SK-N-SH (cell line): ENCODE data around the gene RFK. TPM values are rescaled to one million over a fixed set of nuclear protein-coding genes. Genes with fewer than 3 reads are reported as not detected.

Experiments
- CTCF ChIA-PET: fragments of 300-600, 350-600 bp; formaldehyde crosslinking; extraction: SDS; loops from one replicate; lab custom pipeline; 2021; lab: Yijun Ruan, JAX
- POLR2A ChIA-PET: fragments of 350-600 bp; sonication (Branson Sonifier 250); formaldehyde crosslinking; extraction: SDS; loops from one replicate; lab custom pipeline; 2020; ENCODE audit warnings: antibody characterized with exemption, inconsistent platforms; lab: Yijun Ruan, JAX
- DNase-seq: peaks from one replicate; pipeline ENCODE4 v3.0.0; 2012
- H2AFZ ChIP-seq: fragments of 200-600 bp; sonication (generic); 2 replicates; pipeline ENCODE4 v1.8.1; 2016; ENCODE audit warnings: antibody characterized with exemption, mild to moderate bottlenecking, low read depth
- H3F3A ChIP-seq: fragments of 200-600 bp; sonication (generic); replicated peaks from 2 replicates; pipeline ENCODE3; 2016; ENCODE audit warnings: antibody characterized with exemption, mild to moderate bottlenecking; ENCODE audit not compliant: insufficient read depth
- H3K27ac ChIP-seq, 2 experiments: fragments of 200-500 bp in 1 of 2; fragments of 200-600 bp in 1 of 2; sonication (Bioruptor generic) in 1 of 2; sonication (generic), shearing (Covaris generic) in 1 of 2; 2 replicates each; pipeline versions ENCODE4 v1.5.1 to v1.6.1; 2014 to 2016; ENCODE audit warnings: low read depth in 2 of 2, inconsistent platforms in 1 of 2, low read length in 1 of 2, mild to moderate bottlenecking in 1 of 2, mixed read lengths in 1 of 2
- H3K27me3 ChIP-seq: fragments of 200-600 bp; sonication (generic), shearing (Covaris generic); 2 replicates; pipeline ENCODE4 v1.6.1; 2016; ENCODE audit warnings: mixed run types; ENCODE audit not compliant: insufficient read depth
- H3K36me3 ChIP-seq, 2 experiments: fragments of 200-500 bp in 1 of 2; fragments of 200-600 bp in 1 of 2; sonication (Bioruptor generic) in 1 of 2; sonication (generic) in 1 of 2; replicated peaks in 1 of 2; 2 replicates each; pipeline versions ENCODE3 to v1.5.1; 2014 to 2016; ENCODE audit warnings: low read length in 1 of 2, mild to moderate bottlenecking in 1 of 2; ENCODE audit not compliant: insufficient read depth in 2 of 2, control insufficient read depth in 1 of 2
- H3K4me1 ChIP-seq, 2 experiments: fragments of 200-500 bp in 1 of 2; fragments of 200-600 bp in 1 of 2; sonication (Bioruptor generic) in 1 of 2; sonication (generic), shearing (Covaris generic) in 1 of 2; 2 replicates each; pipeline versions ENCODE4 v1.5.1 to v1.6.1; 2014 to 2016; ENCODE audit warnings: low read depth in 1 of 2, low read length in 1 of 2, mixed run types in 1 of 2; ENCODE audit not compliant: insufficient read depth in 2 of 2, control insufficient read depth in 1 of 2
- H3K4me2 ChIP-seq: fragments of 200-600 bp; sonication (generic), shearing (Covaris generic); 2 replicates; pipeline ENCODE4 v1.6.1; 2017; ENCODE audit warnings: mixed run types
- H3K4me3 ChIP-seq, 2 experiments: fragments of 200-500 bp in 1 of 2; fragments of 200-600 bp in 1 of 2; sonication (Bioruptor generic) in 1 of 2; sonication (generic), shearing (Covaris generic) in 1 of 2; 2 replicates each; pipeline versions ENCODE4 v1.5.1 to v1.8.1; 2014 to 2016; ENCODE audit warnings: low read depth in 2 of 2, inconsistent platforms in 1 of 2, low read length in 1 of 2, mild to moderate bottlenecking in 1 of 2, mixed read lengths in 1 of 2, moderate library complexity in 1 of 2
- H3K79me2 ChIP-seq: fragments of 200-600 bp; sonication (generic); 2 replicates; pipeline ENCODE4 v1.8.1; 2017; ENCODE audit warnings: mild to moderate bottlenecking; ENCODE audit not compliant: insufficient read depth
- H3K9ac ChIP-seq: fragments of 200-600 bp; sonication (generic); 2 replicates; pipeline ENCODE4 v1.6.1; 2017; ENCODE audit warnings: mixed run types
- H3K9me2 ChIP-seq: fragments of 200-600 bp; sonication (generic); 2 replicates; pipeline ENCODE4 v1.6.1; 2017; ENCODE audit warnings: mixed run types
- H3K9me3 ChIP-seq: fragments of 200-600 bp; sonication (generic); 2 replicates; pipeline ENCODE4 v1.6.1; 2017; ENCODE audit warnings: mixed run types, mild to moderate bottlenecking, moderate library complexity
- H4K20me1 ChIP-seq: fragments of 200-600 bp; sonication (generic); 2 replicates; pipeline ENCODE4 v1.6.1; 2017; ENCODE audit warnings: mild to moderate bottlenecking, mixed run types; ENCODE audit not compliant: insufficient read depth
- CHD2 ChIP-seq: fragments of 150-350 bp; IDR thresholded peaks from 2 replicates; pipeline ENCODE4 v1.6.1; 2018; ENCODE audit warnings: low read length; ENCODE audit not compliant: partially characterized antibody
- ELF1 ChIP-seq: IDR thresholded peaks from 2 replicates; pipeline ENCODE4 v1.4.0; 2012
- EP300 ChIP-seq, 2 experiments: IDR thresholded peaks; 2 replicates each; pipeline versions ENCODE4 v1.4.0 to v1.6.1; 2012; ENCODE audit warnings: borderline replicate concordance in 1 of 2, low read depth in 1 of 2, low read length in 1 of 2
- FOSL2 ChIP-seq: IDR thresholded peaks from 2 replicates; pipeline ENCODE4 v1.4.0; 2012; ENCODE audit warnings: low read depth, mild to moderate bottlenecking, moderate library complexity, borderline replicate concordance
- FOXJ3 ChIP-seq: sonication (generic); formaldehyde crosslinking; IDR thresholded peaks from 2 replicates; pipeline ENCODE4 v1.5.1; 2020; ENCODE audit warnings: mild to moderate bottlenecking, missing genetic modification reagents
- FOXM1 ChIP-seq: IDR thresholded peaks from 2 replicates; pipeline ENCODE4 v1.4.0; 2012; ENCODE audit warnings: low read depth, mild to moderate bottlenecking
- IRF3 ChIP-seq: fragments of 150-350 bp; IDR thresholded peaks from 2 replicates; pipeline ENCODE4 v1.6.1; 2016; ENCODE audit warnings: mild to moderate bottlenecking, low read depth, low read length
- JUND ChIP-seq: IDR thresholded peaks from 2 replicates; pipeline ENCODE4 v1.4.0; 2012
- MEF2A ChIP-seq: IDR thresholded peaks from 2 replicates; pipeline ENCODE4 v1.4.0; 2012; ENCODE audit warnings: low read depth, borderline replicate concordance
- NRF1 ChIP-seq: IDR thresholded peaks from 2 replicates; pipeline ENCODE4 v1.6.1; 2012; ENCODE audit warnings: low read depth, mild to moderate bottlenecking, low read length
- POLR2AphosphoS5 ChIP-seq: IDR thresholded peaks from 2 replicates; pipeline ENCODE4 v1.6.1; 2012; ENCODE audit warnings: low read depth, low read length
- RAD21 ChIP-seq: IDR thresholded peaks from 2 replicates; pipeline ENCODE4 v1.6.1; 2012; ENCODE audit warnings: mild to moderate bottlenecking, low read length
- SIN3A ChIP-seq: IDR thresholded peaks from 2 replicates; pipeline ENCODE4 v1.6.1; 2012; ENCODE audit warnings: low read depth, mild to moderate bottlenecking, low read length, moderate library complexity, borderline replicate concordance
- SMC3 ChIP-seq: IDR thresholded peaks from 2 replicates; pipeline ENCODE4 v1.6.1; 2012; ENCODE audit warnings: low read depth, low read length, improper control_type of control experiment
- TAF1 ChIP-seq: IDR thresholded peaks from 2 replicates; pipeline ENCODE4 v1.6.1; 2012; ENCODE audit warnings: low read depth, mild to moderate bottlenecking, low read length, moderate library complexity, borderline replicate concordance
- TEAD4 ChIP-seq: IDR thresholded peaks from 2 replicates; pipeline ENCODE4 v1.4.0; 2012; ENCODE audit warnings: mild to moderate bottlenecking, borderline replicate concordance; ENCODE audit not compliant: insufficient read depth
- WGBS: methylation state at CpG from one replicate; pipeline ENCODE4 v1.1.6; 2017; ENCODE audit warnings: low lambda C conversion rate; 5-methylcytosine and 5-hydroxymethylcytosine counted together
- polyA plus RNA-seq, 3 experiments: library from polyadenylated mRNA; depleted of rRNA; stranded (reverse); fragments of >200 nt; gene quantifications; 2 replicates each; pipeline ENCODE4 v1.2.3, GENCODE V29; 2012
- TF ChIP-seq, protein P1 (sequence below): IDR thresholded peaks from 2 replicates; pipeline ENCODE4 v1.4.0; 2012; ENCODE audit warnings: low read depth, borderline replicate concordance

Gene RFK
- polyA plus RNA-seq, 1 of the 3 experiments (the other 2 are of a cell fraction) = 7.2 TPM

- WGBS = 0% methylated on average over 1 of the region's 1 CpG
- H3K4me3 ChIP-seq = no peak overlapping the region
- no peaks in the 10 kb centered on the region for H3K9me3 ChIP-seq
- H3K27ac ChIP-seq = no peak overlapping the region
- H2AFZ ChIP-seq = no peak overlapping the region
- no peaks in the 10 kb centered on the region for H3K9me2 ChIP-seq
- CTCF ChIA-PET = no interaction called here
- no peak for DNase-seq
- no peaks in the 10 kb centered on the region for H3K79me2 ChIP-seq
- no peak overlapping the region for H3K4me2 ChIP-seq
- no peaks in the 10 kb centered on the region for H3F3A ChIP-seq
- TF ChIP-seq NRF1 = no peak
- no peak for TF ChIP-seq SIN3A
- TF ChIP-seq TAF1 = no peak
- TF ChIP-seq CHD2 = no peak
- TF ChIP-seq POLR2AphosphoS5 = no peak
- no peak for TF ChIP-seq MEF2A
- TF ChIP-seq SMC3 = no peak
- TF ChIP-seq JUND = no peak
- H3K36me3 ChIP-seq = no peaks in the 10 kb centered on the region
- no peaks in the 10 kb centered on the region for H4K20me1 ChIP-seq
- no peaks in the 10 kb centered on the region for H3K4me1 ChIP-seq
- H3K9ac ChIP-seq = no peak overlapping the region
- POLR2A ChIA-PET = no interaction called here
- peaks cover 4% of the 10 kb centered on the region; the same call in 1 of the 2 replicates for H3K27me3 ChIP-seq
Observed at GRCh38 chr9:76349865-76350264, 44.4 kb downstream of the RFK start.

- ChIA-PET POLR2A (no interaction called here), CTCF (no interaction called here)
- Histone ChIP-seq H3K4me2 (no peak overlapping the region), H3K9ac (no peak overlapping the region), H3K79me2 (no peaks in the 10 kb centered on the region), H3K4me1 (no peaks in the 10 kb centered on the region), H3K4me3 (no peak overlapping the region), H3K27ac (no peak overlapping the region), H4K20me1 (no peaks in the 10 kb centered on the region), H3K36me3 (no peaks in the 10 kb centered on the region), H3K9me2 (no peaks in the 10 kb centered on the region), H3F3A (no peaks in the 10 kb centered on the region), H2AFZ (no peak overlapping the region), H3K9me3 (no peaks in the 10 kb centered on the region), H3K27me3 (no peaks in the 10 kb centered on the region; the same call in 1 of the 2 replicates)
- 48% methylated on average over 2 of the region's 2 CpGs for WGBS
- no peak for DNase-seq
- TF ChIP-seq CHD2 (no peak), RAD21 (no peak), TAF1 (no peak), SMC3 (no peak), TEAD4 (no peak)
Observed at GRCh38 chr9:76342858-76343257, 51.4 kb downstream of the RFK start.

- Histone ChIP-seq H3K4me1 (no peaks in the 10 kb centered on the region), H3K36me3 (no peaks in the 10 kb centered on the region), H4K20me1 (no peaks in the 10 kb centered on the region), H3K9me2 (no peaks in the 10 kb centered on the region), H3K27me3 (no peaks in the 10 kb centered on the region; the same call in 1 of the 2 replicates), H3K9me3 (no peaks in the 10 kb centered on the region), H3K4me3 (no peak overlapping the region), H3K79me2 (no peaks in the 10 kb centered on the region), H3K9ac (no peak overlapping the region), H3K27ac (no peak overlapping the region), H3K4me2 (no peak overlapping the region), H3F3A (no peaks in the 10 kb centered on the region), H2AFZ (no peak overlapping the region)
- DNase-seq = no peak
- ChIA-PET POLR2A (no interaction called here), CTCF (no interaction called here)
- TF ChIP-seq CHD2 = no peak
- no peak for TF ChIP-seq JUND
- TF ChIP-seq NRF1 = no peak
- TF ChIP-seq MEF2A = no peak
- TF ChIP-seq IRF3 = no peak
- no peak for TF ChIP-seq FOXJ3 (CRISPR knock-in tag)
- no peak for TF ChIP-seq POLR2AphosphoS5
- TF ChIP-seq, protein P1, sequence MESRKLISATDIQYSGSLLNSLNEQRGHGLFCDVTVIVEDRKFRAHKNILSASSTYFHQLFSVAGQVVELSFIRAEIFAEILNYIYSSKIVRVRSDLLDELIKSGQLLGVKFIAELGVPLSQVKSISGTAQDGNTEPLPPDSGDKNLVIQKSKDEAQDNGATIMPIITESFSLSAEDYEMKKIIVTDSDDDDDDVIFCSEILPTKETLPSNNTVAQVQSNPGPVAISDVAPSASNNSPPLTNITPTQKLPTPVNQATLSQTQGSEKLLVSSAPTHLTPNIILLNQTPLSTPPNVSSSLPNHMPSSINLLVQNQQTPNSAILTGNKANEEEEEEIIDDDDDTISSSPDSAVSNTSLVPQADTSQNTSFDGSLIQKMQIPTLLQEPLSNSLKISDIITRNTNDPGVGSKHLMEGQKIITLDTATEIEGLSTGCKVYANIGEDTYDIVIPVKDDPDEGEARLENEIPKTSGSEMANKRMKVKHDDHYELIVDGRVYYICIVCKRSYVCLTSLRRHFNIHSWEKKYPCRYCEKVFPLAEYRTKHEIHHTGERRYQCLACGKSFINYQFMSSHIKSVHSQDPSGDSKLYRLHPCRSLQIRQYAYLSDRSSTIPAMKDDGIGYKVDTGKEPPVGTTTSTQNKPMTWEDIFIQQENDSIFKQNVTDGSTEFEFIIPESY = no peak
- no peak for TF ChIP-seq FOXM1
- TF ChIP-seq EP300 (IDR thresholded peaks at IDR 0.05; ENCODE audit: borderline replicate concordance in 1 of 2, low read depth in 1 of 2, low read length in 1 of 2) = no peak
- no peak for TF ChIP-seq FOSL2
- no peak for TF ChIP-seq TEAD4
- TF ChIP-seq ELF1 = no peak
- WGBS = 3% methylated on average over 1 of the region's 1 CpG
Observed at GRCh38 chr9:76342201-76342600, 52.0 kb downstream of the RFK start.
